Fibroblast of villous mesenchyme (primary cell): ENCODE results near the gene AMTN. TPM values are rescaled to one million over a fixed set of nuclear protein-coding genes. Genes with fewer than 3 reads are reported as not detected.

ENCODE experiments used
- DNase-seq: peaks from one replicate; pipeline ENCODE4 v3.0.0-alpha.2; 2010; ENCODE audit warnings: low read depth
- H3K4me3 ChIP-seq: 2 replicates; pipeline ENCODE4 v1.5.1; 2011; ENCODE audit warnings: low read depth, mild to moderate bottlenecking, low read length
- CTCF ChIP-seq: IDR thresholded peaks from 2 replicates; pipeline ENCODE4 v1.5.1; 2012; ENCODE audit warnings: low read depth, mild to moderate bottlenecking, low read length; ENCODE audit not compliant: insufficient read depth
- total RNA-seq: library from RNA; depleted of rRNA; stranded (reverse); fragments of >200 nt; gene quantifications from 2 replicates; pipeline ENCODE4 v1.2.3, GENCODE V29; 2012

Gene AMTN
- total RNA-seq, 1 donor, result not detected

GRCh38 chr4:70577220-70577927 is 59.0 kb downstream of the AMTN start:
- TF ChIP-seq CTCF, result no peak
- DNase-seq, result no peak
- no peak overlapping the region for H3K4me3 ChIP-seq

GRCh38 chr4:70581980-70582379 is 63.6 kb downstream of the AMTN start:
- H3K4me3 ChIP-seq, result no peak overlapping the region
- no peak for TF ChIP-seq CTCF
- DNase-seq, result no peak

Other genes with a start within 250 kb of the AMTN start
- gene CABS1, start 183.6 kb upstream of the AMTN start, total RNA-seq, result not detected in 2 replicates
- gene SMR3A, start 157.8 kb upstream of the AMTN start, total RNA-seq, result not detected in 2 replicates
- not detected in 2 replicates for gene SMR3B, start 135.4 kb upstream of the AMTN start, total RNA-seq
- not detected in 2 replicates for gene OPRPN, start 120.6 kb upstream of the AMTN start, total RNA-seq
- gene MUC7, start 46.4 kb upstream of the AMTN start, total RNA-seq, result not detected in 2 replicates
- not detected in 2 replicates for gene AMBN, start 73.7 kb downstream of the AMTN start, total RNA-seq
- gene ENAM, start 110.2 kb downstream of the AMTN start, total RNA-seq, result 0.43 and 0.97 TPM in 2 replicates
- gene JCHAIN, start 147.9 kb downstream of the AMTN start, total RNA-seq, result 0.64 and 2.6 TPM in 2 replicates
- 15.1 and 23.3 TPM in 2 replicates for gene UTP3, start 170.0 kb downstream of the AMTN start, total RNA-seq
- gene RUFY3, start 203.4 kb downstream of the AMTN start, total RNA-seq, result 56.7 and 60.5 TPM in 2 replicates